SIG-M5 (cell line): ENCODE measurements around the gene EEFSEC.

Experiments
- DNase-seq: peaks from one replicate; lab custom pipeline; 2025; lab: John Stamatoyannopoulos, UW

The EEFSEC gene

GRCh38 chr3:128353361-128353965 lies 200.2 kb downstream of the EEFSEC start:
- no peak for DNase-seq

- no peak for DNase-seq
Measured at GRCh38 chr3:128353991-128354687, 200.9 kb downstream of the EEFSEC start.

GRCh38 chr3:128354788-128355542 lies 201.7 kb downstream of the EEFSEC start:
- DNase-seq = no peak

GRCh38 chr3:128355543-128355919 lies 202.2 kb downstream of the EEFSEC start:
- no peak for DNase-seq

GRCh38 chr3:128356822-128357221 lies 203.5 kb downstream of the EEFSEC start:
- DNase-seq = no peak

GRCh38 chr3:128357538-128357937 lies 204.3 kb downstream of the EEFSEC start:
- no peak for DNase-seq

GRCh38 chr3:128358156-128358895 lies 205.0 kb downstream of the EEFSEC start:
- no peak for DNase-seq

GRCh38 chr3:128359060-128359664 lies 205.9 kb downstream of the EEFSEC start:
- DNase-seq = no peak

GRCh38 chr3:128359846-128360642 lies 206.8 kb downstream of the EEFSEC start:
- DNase-seq = no peak

GRCh38 chr3:128360705-128361271 lies 207.5 kb downstream of the EEFSEC start:
- DNase-seq = no peak

GRCh38 chr3:128362026-128362965 lies 209.0 kb downstream of the EEFSEC start:
- DNase-seq = no peak

- DNase-seq = no peak
Measured at GRCh38 chr3:128364291-128364690, 211.0 kb downstream of the EEFSEC start.

- DNase-seq = no peak
Measured at GRCh38 chr3:128364808-128365360, 211.6 kb downstream of the EEFSEC start.

GRCh38 chr3:128366136-128366535 lies 212.9 kb downstream of the EEFSEC start:
- DNase-seq = no peak

GRCh38 chr3:128366652-128367051 lies 213.4 kb downstream of the EEFSEC start:
- no peak for DNase-seq

GRCh38 chr3:128367221-128367620 lies 213.9 kb downstream of the EEFSEC start:
- no peak for DNase-seq

GRCh38 chr3:128367761-128368160 lies 214.5 kb downstream of the EEFSEC start:
- no peak for DNase-seq

- no peak for DNase-seq
Measured at GRCh38 chr3:128368626-128369025, 215.3 kb downstream of the EEFSEC start.

- DNase-seq = no peak
Measured at GRCh38 chr3:128369121-128369703, 215.9 kb downstream of the EEFSEC start.
